Measurements from ENCODE around the gene C2orf68.
"Not testable (repeated sequence)": the region's sequence is repeated elsewhere in the genome, so short reads cannot be mapped to it uniquely, and the experiment has no call there.

Gene C2orf68

DNA sequence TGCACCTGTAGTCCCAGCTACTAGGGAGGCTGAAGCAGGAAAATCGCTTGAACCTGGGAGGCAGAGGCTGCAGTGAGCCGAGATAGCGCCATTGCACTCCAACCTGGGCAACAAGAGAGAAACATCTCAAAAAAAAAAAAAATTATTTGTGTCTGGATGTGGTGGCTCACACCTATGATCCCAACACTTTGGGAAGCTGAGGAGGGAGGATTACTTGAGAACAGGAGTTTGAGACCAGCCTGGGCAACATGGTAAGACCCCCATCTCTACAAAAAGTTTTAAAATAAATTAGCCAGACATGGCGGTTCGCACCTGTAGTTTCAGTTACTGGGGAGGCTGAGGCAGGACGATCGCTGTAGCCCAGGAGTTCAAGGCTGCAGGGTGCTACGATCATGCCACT, 36.1 kb downstream of the C2orf68 start:
- Mint-ChIP-seq H3K36me3 (peaks cover 4% of the 10 kb centered on the region), H3K9me3 (no peaks in the 10 kb centered on the region), H3K27ac (no peak overlapping the region), H3K4me1 (peaks cover 19% of the 10 kb centered on the region), H3K4me3 (no peak overlapping the region), H3K27me3 (no peaks in the 10 kb centered on the region)
- ATAC-seq (ENCODE audit: low read depth) (no peak), DNase-seq (ENCODE audit: low spot score in 2 of 2) (no peak)

GRCh38 chr2:85566265-85566664, 45.6 kb downstream of the C2orf68 start:
- Mint-ChIP-seq H3K9me3 (no peaks in the 10 kb centered on the region), H3K4me3 (no peak overlapping the region), H3K4me1 (peaks cover 4% of the 10 kb centered on the region), H3K27ac (no peak overlapping the region), H3K36me3 (no peaks in the 10 kb centered on the region), H3K27me3 (peaks cover 3% of the 10 kb centered on the region)
- ATAC-seq (ENCODE audit: low read depth) = no peak
- DNase-seq (ENCODE audit: low spot score in 2 of 2) = no peak

DNA sequence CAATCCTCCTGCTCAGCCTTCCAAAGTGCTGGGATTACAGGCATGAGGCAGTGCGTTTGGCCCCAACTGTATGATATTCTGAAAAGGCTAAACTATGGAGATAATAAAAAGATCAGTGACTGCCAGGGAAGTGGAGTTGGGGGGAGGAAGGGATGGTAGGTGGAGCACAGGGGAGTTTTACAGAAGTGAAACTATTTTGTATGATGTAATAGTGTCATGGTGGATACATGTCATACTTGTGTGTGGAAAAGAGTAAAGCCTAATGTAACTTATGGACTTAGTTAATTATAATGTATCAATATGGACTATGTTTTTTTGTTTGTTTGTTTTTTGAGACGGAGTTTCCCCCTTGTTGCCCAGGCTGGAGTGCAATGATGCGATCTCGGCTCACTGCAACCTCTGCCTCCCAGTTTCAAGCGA, 47.7 kb downstream of the C2orf68 start:
- peak; percentile 59 for ATAC-seq (ENCODE audit: low read depth)
- Mint-ChIP-seq H3K27me3 (no peaks in the 10 kb centered on the region), H3K27ac (peak overlapping the region; percentile 16), H3K9me3 (no peaks in the 10 kb centered on the region), H3K4me3 (peak overlapping the region; percentile 5), H3K36me3 (no peaks in the 10 kb centered on the region), H3K4me1 (peaks cover 10% of the 10 kb centered on the region)
- DNase-seq (ENCODE audit: low spot score in 2 of 2) = peak in 1 of 2 donors; percentile 27

DNA sequence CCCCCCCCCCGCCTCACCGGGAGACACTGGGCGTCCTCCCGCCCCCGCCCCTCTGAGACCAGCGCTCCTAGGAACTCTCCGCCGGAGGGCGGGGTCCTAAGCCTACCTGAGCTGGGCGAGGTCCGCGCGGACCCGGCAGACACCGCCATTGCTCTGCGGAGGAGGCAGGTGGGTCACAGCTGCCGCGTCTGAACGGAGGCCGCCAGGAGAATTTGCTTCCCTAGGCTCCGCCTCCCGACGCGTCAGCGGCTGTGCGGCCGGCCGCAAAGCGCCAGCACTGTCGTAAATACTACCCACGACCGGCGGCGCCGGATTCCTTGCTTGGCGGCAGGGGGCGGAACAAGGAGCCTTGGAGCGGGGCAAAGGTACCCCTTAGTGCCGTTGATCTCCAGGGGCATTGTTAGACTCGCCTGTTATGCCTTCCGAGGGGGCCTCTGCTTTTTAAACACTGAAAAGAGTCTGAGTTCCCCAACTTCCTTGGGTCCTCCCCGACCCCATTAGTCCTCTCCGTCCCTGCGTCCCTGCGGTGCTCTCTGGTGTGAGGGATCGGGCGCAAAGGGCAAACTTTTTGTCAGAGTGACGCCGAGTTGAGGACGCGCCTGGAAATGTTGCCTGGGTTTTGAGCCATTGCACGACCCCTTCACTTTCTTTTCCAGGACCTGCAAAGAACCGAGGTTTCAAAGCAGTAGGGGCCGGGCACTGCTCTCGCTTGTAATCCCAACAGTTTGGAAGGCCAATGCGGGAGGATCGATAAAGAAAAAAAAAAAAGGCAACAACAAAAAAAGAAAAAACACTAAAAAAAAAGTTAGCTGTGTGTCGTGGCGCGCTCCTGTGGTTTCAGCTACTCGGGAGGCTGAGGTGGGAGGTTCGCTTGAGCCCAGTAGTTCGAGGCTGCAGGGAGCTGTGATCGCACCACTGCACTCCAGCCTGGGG, 50.3 kb downstream of the C2orf68 start, which contains the start of gene GGCX:
Gene GGCX (minus strand): TSS at position 214 of the 933 bp plus-strand sequence. CDS start 65 bp downstream, at position 149.
- ATAC-seq (ENCODE audit: low read depth) (peak; percentile 90), DNase-seq (ENCODE audit: low spot score in 2 of 2) (peak; percentile 81 to 83)
- H3K27ac Mint-ChIP-seq = peak within 1 kb of the TSS; percentile 96
- peaks cover 12% of the 10 kb centered on the region for H3K4me1 Mint-ChIP-seq
- no peaks in the 10 kb centered on the region for H3K27me3 Mint-ChIP-seq
- no peaks in the 10 kb centered on the region for H3K9me3 Mint-ChIP-seq
- peak within 1 kb of the TSS; percentile 98 for H3K4me3 Mint-ChIP-seq
- H3K36me3 Mint-ChIP-seq = peaks cover 2% of the 10 kb centered on the region

DNA sequence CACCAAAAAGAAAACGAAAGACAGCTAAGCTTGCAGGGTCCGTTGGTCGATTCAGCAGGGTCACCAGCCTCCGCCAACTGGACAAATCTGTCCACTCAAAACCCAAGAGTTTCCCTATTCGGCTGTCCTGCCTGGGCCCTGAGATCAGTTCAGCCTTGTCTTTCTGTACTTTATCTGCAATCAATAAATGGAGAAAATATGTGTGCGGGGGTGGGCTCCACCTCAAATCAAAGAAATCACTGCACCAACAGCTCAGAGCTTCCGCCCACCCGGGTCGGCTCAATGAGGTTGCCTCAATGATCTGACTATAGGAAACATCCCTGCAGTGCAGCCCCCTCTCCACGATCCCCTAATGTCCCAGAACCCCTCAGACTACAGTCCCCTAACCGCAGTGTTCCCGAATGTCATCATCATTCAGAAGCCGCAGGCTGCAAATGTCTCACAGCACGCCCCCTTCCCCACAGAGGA, 51.0 kb downstream of the C2orf68 start:
- no peaks in the 10 kb centered on the region for H3K9me3 Mint-ChIP-seq
- no peak for ATAC-seq (ENCODE audit: low read depth)
- DNase-seq (ENCODE audit: low spot score in 2 of 2) = no peak
- no peaks in the 10 kb centered on the region for H3K27me3 Mint-ChIP-seq
- peaks cover 12% of the 10 kb centered on the region for H3K4me1 Mint-ChIP-seq
- peaks cover 4% of the 10 kb centered on the region for H3K36me3 Mint-ChIP-seq
- peak overlapping the region; percentile 98 for H3K4me3 Mint-ChIP-seq
- peak overlapping the region; percentile 96 for H3K27ac Mint-ChIP-seq

DNA sequence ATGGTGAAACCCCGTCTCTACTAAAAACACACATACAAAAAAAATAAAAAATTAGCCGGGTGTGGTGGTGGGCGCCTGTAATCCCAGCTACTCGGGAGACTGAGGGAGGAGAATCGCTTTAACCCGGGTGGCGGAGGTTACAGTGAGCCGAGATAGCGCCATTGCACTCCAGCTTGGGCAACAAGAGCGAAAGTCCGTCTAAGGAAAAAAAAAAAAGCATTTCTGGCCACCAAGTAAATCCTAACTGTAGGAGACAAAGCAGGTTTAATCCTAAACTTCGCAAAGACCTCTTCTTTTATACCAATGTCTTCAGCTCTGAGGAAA, 51.5 kb downstream of the C2orf68 start:
- not testable (repeated sequence) for DNase-seq (ENCODE audit: low spot score in 2 of 2); H3K27me3 Mint-ChIP-seq; H3K9me3 Mint-ChIP-seq; ATAC-seq (ENCODE audit: low read depth); H3K36me3 Mint-ChIP-seq
- peak overlapping the region; percentile 96 for H3K27ac Mint-ChIP-seq
- H3K4me3 Mint-ChIP-seq = peak overlapping the region; percentile 98
- H3K4me1 Mint-ChIP-seq = peaks cover 12% of the 10 kb centered on the region

DNA sequence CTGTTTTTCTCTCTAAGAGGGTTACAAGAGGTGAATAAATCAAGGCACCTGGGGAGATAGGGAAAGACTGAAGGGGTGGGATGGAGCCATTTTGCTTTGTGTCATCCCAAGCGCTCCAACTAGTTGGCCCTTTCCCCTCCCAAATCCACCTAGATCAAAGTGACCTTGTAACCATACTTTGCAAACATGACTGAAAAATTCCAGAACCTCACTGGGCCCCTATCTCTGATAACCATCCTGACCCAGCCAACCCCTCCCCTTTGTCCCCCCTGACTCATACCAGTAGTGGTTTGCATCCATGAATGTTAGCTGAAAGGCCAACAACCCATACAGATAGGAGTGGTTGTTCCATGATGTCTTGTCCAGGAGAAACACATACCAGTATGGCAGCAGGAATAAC, 53.7 kb downstream of the C2orf68 start:
- Mint-ChIP-seq H3K27me3 (no peaks in the 10 kb centered on the region), H3K4me3 (no peak overlapping the region), H3K36me3 (peaks cover 13% of the 10 kb centered on the region)

DNA sequence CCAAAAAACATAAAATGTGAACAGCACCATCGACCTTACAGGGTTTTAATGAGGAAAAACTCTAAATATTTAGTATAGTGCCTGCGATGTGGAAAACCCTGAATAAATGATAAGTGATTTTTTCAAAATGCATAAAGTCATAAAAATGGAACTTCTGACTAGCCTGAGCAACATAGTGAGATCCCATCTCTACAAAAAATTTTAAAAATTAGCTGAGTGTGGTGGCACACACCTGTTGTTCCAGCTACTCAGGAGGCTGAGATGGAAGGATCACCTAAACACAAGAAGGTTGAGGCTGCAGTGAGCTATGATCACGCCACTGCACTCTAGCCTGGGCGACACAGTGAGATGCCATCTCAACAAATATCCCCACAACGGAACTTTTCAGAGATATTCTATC, 54.7 kb downstream of the C2orf68 start:
- H3K27ac Mint-ChIP-seq = no peak overlapping the region
- no peak for ATAC-seq (ENCODE audit: low read depth)
- no peak overlapping the region for H3K4me3 Mint-ChIP-seq
- no peaks in the 10 kb centered on the region for H3K27me3 Mint-ChIP-seq
- peaks cover 10% of the 10 kb centered on the region for H3K4me1 Mint-ChIP-seq
- peaks cover 16% of the 10 kb centered on the region for H3K36me3 Mint-ChIP-seq
- H3K9me3 Mint-ChIP-seq = no peaks in the 10 kb centered on the region
- no peak for DNase-seq (ENCODE audit: low spot score in 2 of 2)

More for the DNA sequence above, 53.7 kb downstream of the C2orf68 start:
- DNase-seq (ENCODE audit: low spot score in 2 of 2) (no peak), ATAC-seq (ENCODE audit: low read depth) (no peak)
- peaks cover 8% of the 10 kb centered on the region for H3K4me1 Mint-ChIP-seq
- H3K9me3 Mint-ChIP-seq = no peaks in the 10 kb centered on the region
- H3K27ac Mint-ChIP-seq = no peak overlapping the region

Data from memory B cell (primary cell).